NCI-H82 (cell line): ENCODE measurements around the gene CD274.
A peak's percentile ranks its signal among the peaks of the same experiment; 100 is the strongest.
"Not testable (repeated sequence)": the region's sequence is repeated elsewhere in the genome, so short reads cannot be mapped to it uniquely, and the experiment has no call there.

Experiments
- DNase-seq: peaks from one replicate; lab custom pipeline; 2025; lab: John Stamatoyannopoulos, UW

CD274 gene

DNA sequence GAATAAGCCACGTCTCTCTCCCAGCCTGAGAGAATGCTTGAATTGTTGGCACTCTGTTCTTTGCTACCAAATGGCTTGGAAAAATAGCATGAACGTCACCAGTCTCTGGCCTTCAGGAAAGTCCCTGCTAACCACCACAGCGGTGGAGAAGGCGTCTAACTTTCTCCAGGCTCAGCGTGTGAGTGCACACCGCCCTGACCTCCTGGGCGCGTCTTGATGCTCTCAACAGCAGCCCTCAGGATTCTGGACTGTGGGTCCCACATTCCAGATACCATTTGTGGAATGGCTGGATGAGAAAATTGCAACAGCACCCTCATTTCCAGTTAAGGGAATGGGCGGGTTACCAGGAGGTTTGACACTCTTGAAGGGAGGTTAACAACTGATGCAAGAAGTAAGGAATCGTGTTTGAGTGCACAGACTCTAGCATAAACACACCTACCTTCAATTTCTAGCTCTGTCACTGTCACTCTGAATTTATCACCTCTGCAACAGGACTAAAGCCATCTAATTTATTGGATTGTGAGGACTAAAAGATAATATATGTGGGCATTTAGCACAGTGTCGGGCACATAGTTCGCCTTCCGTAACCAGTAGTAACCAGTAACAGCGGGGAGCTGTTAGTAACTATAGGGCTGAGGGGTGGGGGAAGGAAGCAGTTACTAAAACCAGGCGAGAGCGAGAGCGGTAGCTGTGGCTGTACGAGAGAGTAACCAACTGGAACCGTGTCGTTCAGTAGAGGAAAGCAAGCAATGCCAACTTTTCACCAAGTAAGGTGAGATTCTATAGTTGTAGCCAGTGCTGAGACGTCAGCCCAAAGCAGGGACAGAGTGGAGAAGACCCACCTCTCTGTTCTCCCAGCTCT, 11.8 kb upstream of the CD274 start:
- no peak for DNase-seq

DNA sequence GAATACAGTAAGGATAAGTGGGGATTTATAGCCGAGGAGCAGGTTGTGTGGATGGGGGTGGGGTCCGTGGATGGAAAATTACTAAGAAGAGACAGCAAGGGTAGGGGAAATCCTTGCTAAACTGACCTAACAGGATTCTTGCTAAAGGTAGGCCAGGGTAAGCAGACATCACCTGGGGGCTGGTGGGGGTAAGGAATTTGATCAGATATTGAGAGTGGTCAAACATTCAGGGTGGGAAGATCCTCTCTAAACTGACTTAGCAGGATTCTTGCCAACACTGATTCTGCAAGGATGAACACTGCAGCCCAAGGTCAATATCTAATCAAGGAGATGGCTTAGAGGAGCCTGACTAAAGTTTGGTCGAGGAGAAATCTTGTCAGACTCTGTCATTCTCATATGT, 9.9 kb upstream of the CD274 start:
- DNase-seq = peak; percentile 33

DNA sequence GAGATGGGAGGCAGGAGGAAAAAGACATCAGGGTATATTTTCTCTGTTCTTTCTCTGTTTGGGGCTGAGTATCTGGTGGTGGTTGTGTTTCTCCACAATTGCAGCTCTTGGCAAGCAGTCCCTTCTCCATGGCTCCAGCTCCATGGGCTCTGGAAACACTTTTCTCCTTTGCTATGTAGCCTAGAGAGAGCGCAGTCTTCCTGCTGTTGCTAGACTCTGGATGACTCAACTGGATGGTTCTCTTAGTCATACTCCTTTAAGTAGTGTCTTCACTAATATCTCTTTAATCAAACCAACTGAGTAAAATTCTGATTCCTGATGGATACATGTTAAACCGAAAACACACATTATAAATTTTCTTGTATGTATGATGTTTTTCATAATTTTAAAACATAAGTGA, 9.3 kb upstream of the CD274 start:
- no peak for DNase-seq

DNA sequence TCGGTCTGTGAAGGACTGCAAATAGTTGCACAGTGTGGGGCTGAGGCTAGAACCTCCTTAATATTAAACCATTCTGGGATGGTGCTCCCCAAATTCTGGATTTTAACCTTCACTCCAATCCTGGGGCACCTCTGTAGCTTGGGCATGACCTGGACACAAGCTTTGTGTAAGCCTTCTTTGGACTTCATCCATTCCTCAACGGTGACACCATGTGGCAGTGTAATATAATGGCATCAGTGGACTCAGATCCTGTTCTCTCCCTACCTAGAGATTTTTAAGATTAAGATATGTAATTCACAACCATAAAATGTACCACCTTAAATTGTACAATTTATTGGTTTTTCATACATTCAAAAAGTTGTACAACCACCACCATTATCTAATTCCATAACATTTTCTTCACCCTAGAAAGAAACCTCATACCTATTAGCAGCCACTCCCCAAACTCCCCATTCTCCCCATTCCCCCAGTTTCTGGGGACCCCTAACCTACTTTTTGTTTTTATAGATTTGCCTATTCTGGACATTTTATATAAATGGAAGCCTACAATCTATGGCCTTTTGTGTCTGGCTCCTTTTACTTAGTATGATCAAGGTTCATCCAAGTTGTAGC, 7.8 kb upstream of the CD274 start:
- peak; percentile 67 for DNase-seq

DNA sequence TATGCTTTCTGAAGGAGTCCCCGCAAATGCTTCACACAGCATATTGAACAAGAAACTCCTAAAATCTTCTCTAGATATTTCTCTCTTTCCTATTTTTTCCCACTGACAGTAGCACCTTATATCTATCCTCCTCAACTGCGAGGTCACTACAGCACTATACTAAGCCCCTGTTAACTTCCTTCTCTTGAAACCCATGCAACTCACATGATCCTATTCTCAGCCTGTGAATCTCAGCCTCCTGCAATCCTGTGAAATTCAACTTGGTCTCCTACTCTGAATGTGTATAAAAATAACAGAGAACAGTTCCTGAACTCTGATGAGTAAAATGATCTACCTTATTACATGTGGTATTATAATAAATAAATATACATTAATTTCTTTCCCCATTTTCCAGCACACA, 6.5 kb upstream of the CD274 start:
- no peak for DNase-seq

DNA sequence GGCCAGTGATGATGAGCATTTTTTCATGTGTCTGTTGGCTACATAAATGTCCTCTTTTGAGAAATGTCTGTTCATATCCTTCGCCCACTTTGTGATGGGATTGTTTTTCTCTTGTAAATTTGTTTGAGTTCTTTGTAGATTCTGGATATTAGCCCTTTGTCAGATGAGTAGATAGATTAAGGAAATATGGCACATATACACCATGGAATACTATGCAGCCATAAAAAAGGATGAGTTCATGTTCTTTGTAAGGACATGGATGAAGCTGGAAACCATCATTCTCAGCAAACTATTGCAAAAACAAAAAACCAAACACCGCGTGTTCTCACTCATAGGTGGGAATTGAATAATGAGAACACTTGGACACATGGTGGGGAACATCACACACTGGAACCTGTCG, 5.2 kb upstream of the CD274 start:
- DNase-seq = not testable (repeated sequence)

DNA sequence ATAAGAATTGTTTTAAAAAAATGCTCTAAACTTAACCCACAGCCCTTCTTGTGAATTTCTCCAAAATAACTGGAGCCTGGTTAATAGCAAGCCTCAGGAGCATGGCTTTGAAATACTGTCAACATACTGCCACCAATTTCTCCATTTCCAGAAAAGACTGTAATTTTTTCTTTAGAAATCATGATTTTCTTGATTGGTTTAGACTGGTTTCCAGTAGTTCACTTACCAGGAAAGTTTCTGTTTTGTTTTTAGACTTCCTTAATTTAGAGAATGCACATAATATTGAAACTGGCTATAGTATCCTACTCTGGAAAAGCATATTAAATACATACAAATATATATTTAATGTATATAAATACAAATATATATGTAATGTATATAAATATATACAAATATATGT, 4.5 kb upstream of the CD274 start:
- DNase-seq = no peak

DNA sequence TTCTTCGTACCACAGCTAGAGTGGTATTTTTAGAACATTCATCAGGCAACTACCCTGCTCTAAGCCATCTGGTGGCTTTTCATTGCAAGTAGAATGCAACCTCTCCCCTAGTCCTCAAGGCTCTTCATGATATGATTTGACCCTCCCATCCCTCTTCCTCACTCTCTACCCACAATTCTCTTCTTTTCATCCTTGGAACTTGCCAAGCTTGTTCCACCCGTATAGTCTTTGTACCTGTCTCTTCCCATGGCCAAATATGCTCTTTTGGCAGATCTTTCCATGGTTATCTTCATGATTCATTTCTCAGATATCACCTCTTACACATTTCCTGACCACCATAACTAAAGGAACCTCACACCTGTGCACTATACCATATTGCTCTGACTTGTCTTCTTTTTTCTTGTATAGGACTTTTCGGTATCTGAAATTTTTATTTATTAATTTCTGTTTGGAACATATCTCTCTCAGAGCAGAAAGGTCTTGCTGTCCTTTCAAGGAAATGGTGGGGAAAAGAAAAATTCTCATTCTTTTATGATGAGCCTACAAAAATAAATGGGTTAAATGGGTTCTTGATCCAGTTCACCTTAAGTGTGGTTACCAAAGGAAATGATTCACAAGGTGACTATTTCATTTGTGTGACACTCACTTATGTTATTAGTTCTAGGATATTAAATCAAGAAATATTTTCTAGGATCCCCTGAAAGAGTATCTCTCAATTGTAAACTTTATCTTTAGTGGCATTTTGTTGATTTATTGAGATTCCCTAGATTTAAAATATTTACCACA, 3.7 kb upstream of the CD274 start:
- DNase-seq = no peak

DNA sequence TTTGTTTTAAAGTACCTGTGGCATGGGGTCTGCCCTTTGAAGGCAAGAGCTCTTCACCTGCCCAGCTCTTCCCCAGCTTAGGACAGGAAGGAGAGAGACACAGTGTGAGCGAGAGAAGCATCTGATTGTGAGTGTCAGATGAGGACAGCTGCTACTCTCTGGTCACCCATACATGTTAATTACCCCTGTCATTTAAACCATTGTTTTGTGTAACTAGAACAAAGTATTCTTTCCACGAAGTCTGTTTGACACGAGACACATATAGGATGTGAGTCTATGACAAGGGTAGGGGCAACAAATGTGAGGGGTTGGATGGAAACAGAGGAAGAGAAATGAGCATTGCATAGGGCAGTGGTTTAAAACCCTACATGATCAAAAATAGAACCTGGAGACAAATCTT, 3.0 kb upstream of the CD274 start:
- DNase-seq = no peak

DNA sequence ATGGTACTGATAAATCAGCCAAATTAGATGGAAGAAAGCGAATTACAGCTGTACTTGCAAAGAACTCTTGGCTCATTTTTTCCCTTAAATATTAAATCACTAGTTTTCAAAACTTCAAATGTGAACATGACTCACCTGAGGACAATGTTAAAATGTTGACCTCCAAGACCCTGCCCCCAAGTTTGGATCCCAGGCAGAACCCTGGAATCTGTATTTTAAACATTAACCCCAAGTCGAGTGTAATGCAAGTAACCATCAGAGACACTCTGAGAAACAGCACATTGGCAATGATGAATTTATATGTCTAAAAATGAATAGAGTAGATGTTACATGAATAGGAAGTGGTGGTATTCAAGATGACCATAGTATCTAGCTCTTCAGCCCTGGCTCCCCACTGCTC, 2.3 kb upstream of the CD274 start:
- DNase-seq = no peak

DNA sequence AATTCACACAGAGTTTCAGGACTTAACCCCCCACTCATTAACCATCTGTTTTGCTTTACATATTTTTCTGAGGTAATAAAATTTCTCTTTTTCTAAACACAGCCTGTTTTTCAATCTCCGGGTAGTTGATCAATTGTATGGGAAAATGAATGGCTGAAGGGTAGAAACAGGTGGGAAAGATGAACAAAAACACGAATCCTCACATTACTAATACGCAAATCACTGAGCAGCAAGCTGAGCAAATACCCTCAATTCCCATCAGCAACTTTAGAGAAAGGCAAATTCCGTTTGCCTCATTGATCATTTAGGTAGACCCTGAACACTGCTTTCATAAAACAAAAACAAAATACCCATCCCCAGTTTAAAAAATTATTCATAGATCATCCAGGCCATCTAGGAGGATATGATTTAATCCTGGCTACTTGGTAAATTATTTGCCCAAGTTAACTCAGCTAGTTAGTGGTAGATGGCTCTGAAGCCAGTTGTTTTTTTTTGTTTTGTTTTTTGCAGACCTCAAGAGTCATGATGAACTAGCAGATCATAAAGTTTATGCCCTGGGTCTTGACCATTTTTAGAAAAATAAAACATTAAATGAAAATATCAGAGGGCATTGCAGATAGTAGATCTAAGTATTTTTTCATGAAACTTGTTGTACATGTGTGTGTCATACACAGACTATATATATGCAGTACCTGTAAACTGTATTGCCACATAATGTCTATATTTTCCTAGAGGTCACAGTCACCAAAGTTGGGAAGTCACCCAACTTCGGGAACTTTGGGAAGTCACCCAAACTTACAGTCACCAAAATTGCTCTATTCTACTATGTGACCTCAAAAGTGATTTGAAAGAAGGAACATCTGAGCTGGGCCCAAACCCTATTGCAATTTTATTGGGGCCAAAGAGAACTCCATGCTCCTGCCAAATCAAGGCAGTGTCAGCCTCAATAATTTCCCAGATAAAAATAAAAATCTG, 1.6 kb upstream of the CD274 start:
- DNase-seq = no peak

DNA sequence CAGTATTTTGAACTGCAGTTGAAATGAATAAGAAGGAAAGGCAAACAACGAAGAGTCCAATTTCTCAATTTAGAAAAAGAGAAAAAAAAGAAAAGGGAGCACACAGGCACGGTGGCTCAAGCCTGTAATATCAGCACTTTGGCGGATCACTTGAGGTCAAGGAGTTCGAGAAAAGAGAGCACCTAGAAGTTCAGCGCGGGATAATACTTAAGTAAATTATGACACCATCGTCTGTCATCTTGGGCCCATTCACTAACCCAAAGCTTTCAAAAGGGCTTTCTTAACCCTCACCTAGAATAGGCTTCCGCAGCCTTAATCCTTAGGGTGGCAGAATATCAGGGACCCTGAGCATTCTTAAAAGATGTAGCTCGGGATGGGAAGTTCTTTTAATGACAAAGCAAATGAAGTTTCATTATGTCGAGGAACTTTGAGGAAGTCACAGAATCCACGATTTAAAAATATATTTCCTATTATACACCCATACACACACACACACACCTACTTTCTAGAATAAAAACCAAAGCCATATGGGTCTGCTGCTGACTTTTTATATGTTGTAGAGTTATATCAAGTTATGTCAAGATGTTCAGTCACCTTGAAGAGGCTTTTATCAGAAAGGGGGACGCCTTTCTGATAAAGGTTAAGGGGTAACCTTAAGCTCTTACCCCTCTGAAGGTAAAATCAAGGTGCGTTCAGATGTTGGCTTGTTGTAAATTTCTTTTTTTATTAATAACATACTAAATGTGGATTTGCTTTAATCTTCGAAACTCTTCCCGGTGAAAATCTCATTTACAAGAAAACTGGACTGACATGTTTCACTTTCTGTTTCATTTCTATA, 602 bp upstream of the CD274 start:
- DNase-seq = peak; percentile 65

DNA sequence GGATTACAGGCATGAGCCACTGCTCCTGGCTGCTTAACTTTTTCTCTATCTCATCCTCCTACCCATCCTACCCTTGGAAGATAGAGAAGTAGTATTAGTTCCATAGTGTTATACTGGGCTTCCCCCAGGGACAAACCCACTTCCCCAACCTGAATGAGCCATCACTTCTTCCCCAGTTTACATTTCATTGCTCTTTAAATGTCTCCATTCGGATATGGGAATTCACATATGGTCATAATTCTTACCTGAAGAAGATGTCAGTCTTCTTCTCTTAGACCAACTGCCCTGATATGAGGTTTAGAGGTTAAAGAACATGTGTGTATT, 1.9 kb downstream of the CD274 start:
- no peak for DNase-seq

DNA sequence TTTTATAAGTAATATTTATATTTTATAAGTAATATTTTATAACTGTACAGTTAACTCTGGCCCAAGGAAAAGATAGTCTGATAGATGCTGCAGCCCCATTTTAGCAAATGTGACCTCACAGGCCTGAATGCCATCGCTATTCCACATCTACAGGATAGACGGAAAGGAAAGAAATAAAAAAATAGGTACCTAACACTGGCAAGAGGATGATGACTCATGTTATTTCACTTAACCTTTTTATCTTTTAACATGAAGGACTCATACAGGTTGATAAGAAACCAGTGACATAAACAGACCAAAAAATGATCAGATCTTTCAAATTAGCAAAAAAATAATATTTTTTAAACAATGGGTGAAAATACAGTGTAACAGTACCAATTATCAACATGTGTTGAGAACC, 2.7 kb downstream of the CD274 start:
- no peak for DNase-seq

DNA sequence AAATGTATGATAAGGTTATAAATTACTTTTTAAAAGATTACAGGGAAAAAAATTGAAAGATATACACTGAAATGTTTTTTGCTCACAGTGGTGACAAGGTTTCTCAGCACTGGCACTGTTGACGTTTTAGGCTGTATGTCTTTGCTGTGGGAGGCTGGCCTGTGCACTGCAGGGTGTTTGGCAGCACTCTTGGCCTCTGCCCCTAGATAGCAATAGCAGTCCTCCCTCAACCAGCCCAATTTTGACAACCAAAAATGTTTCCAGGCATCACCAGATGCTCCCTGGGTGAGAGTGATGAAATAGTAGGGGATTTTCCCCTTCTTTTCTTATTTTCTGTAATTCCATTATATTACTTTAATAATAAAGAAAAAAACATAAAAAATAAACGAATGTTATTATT, 3.3 kb downstream of the CD274 start:
- no peak for DNase-seq

DNA sequence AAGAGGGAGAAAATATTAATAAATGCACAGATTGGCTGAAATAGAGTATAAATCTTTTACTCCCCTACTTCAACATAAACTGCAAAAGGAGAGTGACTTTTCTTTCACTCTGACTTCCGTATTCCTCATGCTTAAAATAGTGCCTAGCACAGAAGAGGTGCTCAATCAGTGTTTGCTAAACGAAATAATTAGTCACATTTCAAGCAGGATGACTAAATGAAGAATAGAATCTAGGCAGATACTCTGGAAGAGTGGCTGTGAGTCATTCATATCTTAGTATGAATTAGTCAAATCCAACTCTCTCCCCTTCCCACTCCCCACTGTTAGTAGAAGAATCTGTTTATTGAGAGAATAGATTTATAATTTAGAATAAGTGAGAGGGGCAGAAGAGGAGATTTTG, 4.8 kb downstream of the CD274 start:
- DNase-seq = no peak

DNA sequence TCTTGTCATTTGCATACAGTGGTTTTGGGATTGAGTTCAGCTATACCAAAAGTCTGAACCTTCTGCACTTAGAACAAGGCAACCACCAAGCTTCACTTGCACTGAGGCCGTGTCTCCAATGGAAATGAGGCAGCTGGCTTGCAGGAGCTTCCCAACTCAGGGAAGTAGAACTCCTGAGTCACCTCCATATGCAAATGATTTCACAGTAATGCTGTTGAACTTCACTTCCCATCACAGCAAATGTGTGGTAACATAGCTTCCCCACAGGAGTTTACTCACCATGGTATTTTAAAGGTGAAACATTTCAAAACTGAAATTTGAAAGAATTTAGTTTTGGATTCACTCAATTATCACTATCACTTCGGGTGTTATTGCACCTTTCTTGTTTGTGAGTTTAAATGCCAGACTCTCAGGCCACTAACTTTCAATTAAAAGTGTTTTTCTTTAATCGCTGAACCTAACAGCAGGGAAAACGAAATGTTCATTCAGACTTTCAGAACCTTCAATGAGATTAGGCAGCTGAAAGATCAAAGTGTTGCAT, 9.0 kb downstream of the CD274 start:
- DNase-seq = no peak

DNA sequence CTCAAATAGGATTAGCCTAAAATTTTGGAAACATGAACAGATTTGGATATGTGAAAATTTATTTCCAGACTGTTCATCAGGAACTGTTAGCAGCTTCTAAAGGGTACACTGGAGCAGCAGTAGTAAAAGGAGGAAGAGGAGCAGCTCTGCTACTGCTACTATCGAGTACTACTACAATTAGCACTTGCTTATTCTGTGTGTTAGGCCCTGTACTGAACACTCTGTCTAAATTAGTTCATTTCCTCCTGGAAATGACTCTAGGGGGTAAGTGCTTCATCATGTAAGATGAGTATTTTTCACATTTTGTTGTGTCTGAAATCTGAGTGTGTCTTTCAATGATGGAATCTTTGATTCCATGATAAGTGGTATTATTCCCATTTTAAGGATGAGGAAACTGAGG, 9.8 kb downstream of the CD274 start:
- DNase-seq = no peak

DNA sequence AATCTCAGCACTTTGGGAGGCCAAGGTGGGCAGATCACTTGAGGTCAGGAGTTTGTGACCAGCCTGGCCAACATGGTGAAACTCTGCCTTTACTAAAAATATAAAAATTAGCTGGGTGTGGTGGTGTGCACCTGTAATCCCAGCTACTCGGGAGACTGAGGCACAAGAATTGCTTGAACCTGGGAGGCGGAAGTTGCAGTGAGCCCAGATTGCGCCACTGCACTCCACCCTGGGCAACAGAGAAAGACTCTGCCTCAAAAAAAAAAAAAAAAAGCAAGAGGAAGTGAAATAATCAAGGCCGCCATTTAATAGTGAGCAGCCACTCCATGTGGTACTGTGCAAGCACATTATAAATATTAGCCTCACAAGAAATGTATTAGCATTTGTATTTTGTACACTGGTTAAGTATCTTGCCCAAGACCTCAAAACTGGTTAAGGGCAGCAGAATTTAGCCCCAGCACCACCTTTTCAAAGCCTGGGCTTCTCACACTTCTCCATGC, 14.5 kb downstream of the CD274 start:
- not testable (repeated sequence) for DNase-seq

DNA sequence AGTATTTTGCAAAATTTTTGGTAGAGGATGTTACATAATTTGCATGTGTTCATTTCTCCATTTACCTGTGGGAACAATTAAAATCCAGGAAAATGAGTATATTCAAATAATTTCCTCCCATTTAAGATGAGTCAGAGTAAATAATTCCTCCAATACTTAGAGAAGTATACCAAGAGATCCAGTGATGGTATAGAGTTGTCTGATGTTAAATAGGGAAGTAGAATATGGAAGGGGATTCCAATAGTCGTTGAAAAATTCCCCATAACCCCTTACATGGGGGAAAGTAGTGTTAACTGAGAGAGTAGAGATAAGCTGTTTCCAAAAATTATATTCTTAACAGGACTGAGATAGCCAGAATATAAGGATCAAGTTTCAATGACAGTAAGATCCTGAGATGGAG, 15.7 kb downstream of the CD274 start:
- DNase-seq = no peak

DNA sequence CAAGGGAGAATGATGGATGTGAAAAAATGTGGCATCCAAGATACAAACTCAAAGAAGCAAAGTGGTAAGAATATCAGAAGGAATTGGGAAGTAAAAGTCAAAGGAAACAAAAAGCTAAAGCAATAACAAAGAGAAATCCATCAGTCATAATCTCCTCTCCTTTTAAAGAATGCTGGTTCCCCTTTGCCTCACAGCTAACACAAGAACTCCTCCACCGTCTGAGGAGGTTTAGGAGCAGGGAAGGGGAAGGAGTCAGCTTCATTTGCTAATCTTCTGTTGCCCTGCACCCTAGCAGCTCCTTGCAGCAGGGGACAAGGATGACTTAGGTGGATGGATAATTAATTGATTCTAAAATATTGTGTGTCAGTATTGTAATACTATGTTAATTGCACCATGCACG, 16.4 kb downstream of the CD274 start:
- DNase-seq = no peak
